Stimulated activated CD4-positive, alpha-beta T cell treated with anti-CD3 and anti-CD28 coated beads, Interleukin-15, amount 100 ng/mL, for 24 hours (primary cell): ENCODE data around the gene GPR31.

Source experiments
- DNase-seq: peaks from one replicate; pipeline ENCODE4 v3.0.0-alpha.2; 2020

GPR31 gene

GRCh38 chr6:167137081-167137480, 20.7 kb downstream of the GPR31 start:
- no peak for DNase-seq

GRCh38 chr6:167136376-167136775, 21.4 kb downstream of the GPR31 start:
- DNase-seq, result no peak

GRCh38 chr6:167134448-167135328, 23.1 kb downstream of the GPR31 start:
- no peak for DNase-seq

GRCh38 chr6:167130712-167131684, 26.8 kb downstream of the GPR31 start:
- DNase-seq, result no peak

GRCh38 chr6:167130008-167130677, 27.6 kb downstream of the GPR31 start:
- DNase-seq, result no peak

- DNase-seq, result no peak
Measured at GRCh38 chr6:167129562-167129961, 28.2 kb downstream of the GPR31 start.

GRCh38 chr6:167129159-167129558, 28.6 kb downstream of the GPR31 start:
- no peak for DNase-seq

GRCh38 chr6:167127785-167128531, 29.8 kb downstream of the GPR31 start:
- DNase-seq, result no peak

- no peak for DNase-seq
Measured at GRCh38 chr6:167125855-167126349, 31.9 kb downstream of the GPR31 start.

GRCh38 chr6:167125410-167125809, 32.4 kb downstream of the GPR31 start:
- no peak for DNase-seq

- no peak for DNase-seq
Measured at GRCh38 chr6:167124753-167125152, 33.0 kb downstream of the GPR31 start.

- DNase-seq, result no peak
Measured at GRCh38 chr6:167122827-167123657, 34.7 kb downstream of the GPR31 start, which contains the start of gene CCR6. TSS of gene CCR6 (plus strand) at chr6:167123096. CDS start at chr6:167136135, 13,039 bp downstream.

- no peak for DNase-seq
Measured at GRCh38 chr6:167122041-167122826, 35.5 kb downstream of the GPR31 start.

- DNase-seq, result no peak
Measured at GRCh38 chr6:167121335-167121841, 36.4 kb downstream of the GPR31 start.

GRCh38 chr6:167120583-167120903, 37.2 kb downstream of the GPR31 start:
- no peak for DNase-seq

- DNase-seq, result peak; percentile 21
Measured at GRCh38 chr6:167119670-167120582, 37.9 kb downstream of the GPR31 start.

- DNase-seq, result no peak
Measured at GRCh38 chr6:167118839-167119238, 38.9 kb downstream of the GPR31 start.

GRCh38 chr6:167118006-167118405, 39.8 kb downstream of the GPR31 start:
- DNase-seq, result no peak

GRCh38 chr6:167116838-167117228, 40.9 kb downstream of the GPR31 start:
- DNase-seq, result no peak
